GM12891 (cell line): ENCODE data around the gene RARRES1.
A peak's percentile ranks its signal among the peaks of the same experiment; 100 is the strongest.

Experiments
- DNase-seq: peaks from one replicate; pipeline ENCODE4 v3.0.0; 2011; ENCODE audit warnings: low spot score; ENCODE audit not compliant: insufficient read length
- FAIRE-seq: peaks from 2 replicates; lab custom pipeline; 2011; peaks lifted over from hg19 to GRCh38; lab: Jason Lieb, UNC
- PAX5 ChIP-seq: IDR thresholded peaks from 2 replicates; pipeline ENCODE4 v1.6.1; 2011; ENCODE audit warnings: low read length, moderate library complexity, mild to moderate bottlenecking; ENCODE audit not compliant: insufficient read depth, severe bottlenecking
- POLR2A ChIP-seq: IDR thresholded peaks from 2 replicates; pipeline ENCODE4 v1.6.1; 2011; ENCODE audit warnings: low read depth, low read length, control low read depth
- POLR2AphosphoS5 ChIP-seq: IDR thresholded peaks from 2 replicates; pipeline ENCODE4 v1.6.1; 2011; ENCODE audit warnings: low read depth, low read length, control low read depth
- POU2F2 ChIP-seq: IDR thresholded peaks from 2 replicates; pipeline ENCODE4 v1.6.1; 2011; ENCODE audit warnings: low read depth, mild to moderate bottlenecking, control low read depth, low read length, moderate library complexity
- SPI1 ChIP-seq: IDR thresholded peaks from 2 replicates; pipeline ENCODE4 v1.6.1; 2011; ENCODE audit warnings: low read depth, low read length, control low read depth
- TAF1 ChIP-seq: IDR thresholded peaks from 2 replicates; pipeline ENCODE4 v1.6.1; 2011; ENCODE audit warnings: low read depth, low read length, control low read depth

Gene RARRES1

DNA sequence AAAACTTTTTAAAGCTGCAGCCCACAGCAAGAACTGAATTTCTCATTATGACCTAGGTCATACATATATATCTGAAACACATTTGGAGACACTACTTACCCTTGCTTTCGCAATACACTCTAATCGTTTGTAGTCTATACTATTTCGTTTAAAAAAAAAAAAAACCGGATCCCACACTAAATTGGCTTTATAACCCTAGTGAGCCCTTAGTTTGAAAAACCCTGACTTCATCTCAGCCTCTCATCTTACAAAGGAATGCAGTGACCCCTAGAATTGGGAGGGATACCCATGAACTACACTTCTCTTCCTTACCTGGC lies 4.2 kb downstream of the RARRES1 start:
- TF ChIP-seq SPI1 (no peak), POU2F2 (no peak), TAF1 (no peak), POLR2A (no peak), POLR2AphosphoS5 (no peak), PAX5 (no peak)
- no peak for FAIRE-seq
- no peak for DNase-seq

DNA sequence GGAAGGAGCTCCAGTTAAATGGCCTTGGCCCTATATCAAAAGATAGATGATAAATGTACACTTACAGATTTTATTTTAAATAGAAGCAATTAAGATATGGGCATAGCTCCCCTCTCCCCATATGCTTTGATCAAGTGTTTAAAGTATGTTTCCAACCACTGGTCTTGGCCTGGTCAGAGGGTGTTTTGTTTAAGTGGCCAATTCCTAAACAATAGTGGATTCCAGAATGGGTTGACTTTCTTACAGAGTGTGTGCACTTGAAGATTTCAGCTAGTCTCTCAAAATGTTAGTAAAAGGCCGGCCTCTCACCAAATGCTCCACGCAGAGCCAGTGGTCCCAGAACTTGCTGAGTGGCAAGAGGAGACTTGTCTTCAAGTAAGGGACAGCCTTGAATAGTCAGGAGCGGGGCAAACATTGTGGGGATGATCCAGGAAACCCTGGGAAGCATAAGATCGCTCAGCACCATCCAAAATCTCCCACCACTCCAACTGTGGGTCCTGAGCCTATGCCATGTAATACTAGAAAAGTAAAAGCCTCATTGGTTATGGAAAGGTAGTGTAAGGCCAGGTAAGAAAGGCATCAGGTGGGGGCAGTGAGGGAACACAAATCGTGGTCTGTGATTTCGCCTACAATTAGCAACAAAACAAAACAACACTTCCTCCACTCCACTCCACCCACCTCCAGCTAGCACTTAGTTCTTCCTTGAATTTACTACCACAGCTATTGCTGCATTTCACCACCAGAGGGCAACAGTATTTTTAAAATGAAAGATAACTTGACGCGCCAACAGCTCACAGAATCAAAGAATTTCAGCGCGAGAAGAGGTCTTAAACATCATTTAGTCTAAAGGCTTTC lies 4.8 kb downstream of the RARRES1 start:
- DNase-seq (peak; percentile 54), FAIRE-seq (peak; percentile 55)
- no peak for TF ChIP-seq POU2F2
- no peak for TF ChIP-seq TAF1
- no peak for TF ChIP-seq POLR2A
- no peak for TF ChIP-seq POLR2AphosphoS5
- TF ChIP-seq PAX5, result no peak
- TF ChIP-seq SPI1, result no peak

DNA sequence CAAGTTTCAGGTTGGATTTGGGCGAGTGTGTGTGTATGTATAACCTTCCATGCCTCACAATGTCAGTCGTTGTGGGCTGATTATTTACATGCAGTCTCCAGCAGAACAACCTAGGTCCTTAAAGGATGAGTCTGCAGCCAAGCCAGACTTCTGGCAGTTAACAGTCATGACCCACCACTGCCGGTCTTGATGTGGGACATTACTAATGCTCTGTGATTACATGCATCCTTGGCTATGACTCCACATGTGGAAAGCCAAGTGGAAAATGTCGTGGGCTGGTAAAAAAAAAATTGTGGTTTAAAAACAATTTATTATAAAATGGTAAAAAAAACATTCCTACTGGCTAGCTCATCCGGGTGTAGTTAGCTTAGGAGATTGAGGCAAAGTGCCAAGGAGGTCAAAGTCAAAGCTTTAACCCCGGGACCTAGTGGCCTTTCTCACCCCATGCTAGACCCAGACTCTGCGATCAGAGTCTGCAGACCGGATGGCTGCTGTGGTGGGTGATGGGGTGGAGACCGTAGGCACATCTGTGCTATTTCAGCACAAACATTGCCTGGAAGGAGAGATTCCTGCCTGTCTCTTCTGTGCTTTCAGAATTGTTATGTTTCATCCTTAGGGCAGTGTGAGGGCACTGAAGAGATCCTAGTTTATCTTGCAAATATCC lies 6.8 kb downstream of the RARRES1 start:
- TF ChIP-seq POLR2A (no peak), POLR2AphosphoS5 (no peak), TAF1 (no peak), SPI1 (no peak), PAX5 (no peak), POU2F2 (no peak)
- DNase-seq (no peak), FAIRE-seq (no peak)

DNA sequence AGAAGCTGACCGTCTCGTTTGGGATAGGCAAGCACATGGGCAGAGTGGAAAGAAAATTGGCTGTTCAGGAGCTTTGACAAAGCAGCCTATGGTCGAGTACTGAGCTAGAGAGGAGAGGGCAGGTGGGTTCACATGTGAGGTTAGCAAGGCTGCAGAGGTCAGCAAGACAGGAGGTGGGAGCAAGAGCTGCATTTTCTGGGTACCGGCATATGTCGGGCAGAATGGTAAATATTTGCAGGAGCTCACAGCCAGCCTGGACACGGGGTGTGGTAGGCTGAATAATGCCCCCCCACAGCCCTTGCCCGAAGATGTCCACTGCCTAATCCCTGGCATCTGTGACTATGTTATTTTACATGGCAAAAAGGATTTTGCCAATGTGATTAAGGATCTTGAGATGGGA lies 8.3 kb downstream of the RARRES1 start:
- FAIRE-seq (no peak), DNase-seq (no peak)
- no peak for TF ChIP-seq TAF1
- no peak for TF ChIP-seq SPI1
- TF ChIP-seq PAX5, result no peak
- no peak for TF ChIP-seq POLR2A
- TF ChIP-seq POLR2AphosphoS5, result no peak
- no peak for TF ChIP-seq POU2F2

DNA sequence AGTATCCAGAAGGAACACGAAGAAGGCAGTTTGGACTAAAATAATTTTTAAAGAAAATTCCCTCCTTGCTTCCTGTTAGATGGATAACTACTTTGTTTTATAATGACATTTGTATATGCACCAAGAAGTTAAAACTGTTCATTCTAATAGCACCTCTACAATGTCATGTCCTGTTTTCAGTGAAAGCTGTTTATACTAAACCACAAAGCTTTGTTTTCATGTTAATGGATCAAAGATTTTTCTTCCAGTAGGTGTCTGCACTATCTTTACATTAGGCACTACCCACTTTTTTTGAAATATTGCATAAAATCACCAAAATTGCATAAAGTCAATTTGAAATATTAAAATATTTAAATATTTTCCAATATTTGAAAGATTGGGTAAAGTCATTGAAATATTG lies 10.1 kb downstream of the RARRES1 start:
- no peak for FAIRE-seq
- TF ChIP-seq POLR2A, result no peak
- TF ChIP-seq TAF1, result no peak
- no peak for TF ChIP-seq POU2F2
- no peak for TF ChIP-seq POLR2AphosphoS5
- no peak for TF ChIP-seq SPI1
- TF ChIP-seq PAX5, result no peak
- no peak for DNase-seq

DNA sequence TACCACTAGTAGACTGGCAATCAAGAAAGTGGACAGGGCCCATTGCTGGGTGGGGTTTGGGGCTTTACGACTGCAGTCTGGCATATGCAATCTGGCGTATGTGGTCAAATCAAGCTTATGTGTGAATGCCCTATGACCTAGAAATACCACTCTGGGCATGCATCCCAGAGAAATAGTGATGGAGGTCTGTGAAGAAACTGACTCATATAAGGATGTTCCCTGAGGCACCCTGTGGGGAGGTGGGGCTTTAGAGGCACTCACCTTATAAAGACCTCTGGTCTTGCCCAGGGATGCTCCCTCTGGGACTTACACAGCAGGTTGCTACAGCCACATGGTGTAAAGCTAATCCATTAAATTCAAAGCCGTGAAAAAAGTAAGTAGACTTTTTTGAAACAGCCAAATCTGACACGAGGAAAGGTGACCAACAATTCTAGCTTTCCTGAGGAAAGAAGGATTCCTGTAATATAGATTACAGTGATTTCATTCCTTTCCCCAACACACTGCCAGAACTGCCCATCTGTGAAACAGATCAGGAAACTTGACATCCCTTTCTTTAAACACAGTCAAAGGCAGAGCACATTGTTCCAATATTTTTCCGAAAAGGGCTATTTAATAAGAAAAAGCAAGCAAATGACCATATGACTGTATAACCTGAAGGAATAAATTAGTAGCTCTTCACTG lies 13.6 kb downstream of the RARRES1 start:
- TF ChIP-seq TAF1, result no peak
- FAIRE-seq (no peak), DNase-seq (no peak)

DNA sequence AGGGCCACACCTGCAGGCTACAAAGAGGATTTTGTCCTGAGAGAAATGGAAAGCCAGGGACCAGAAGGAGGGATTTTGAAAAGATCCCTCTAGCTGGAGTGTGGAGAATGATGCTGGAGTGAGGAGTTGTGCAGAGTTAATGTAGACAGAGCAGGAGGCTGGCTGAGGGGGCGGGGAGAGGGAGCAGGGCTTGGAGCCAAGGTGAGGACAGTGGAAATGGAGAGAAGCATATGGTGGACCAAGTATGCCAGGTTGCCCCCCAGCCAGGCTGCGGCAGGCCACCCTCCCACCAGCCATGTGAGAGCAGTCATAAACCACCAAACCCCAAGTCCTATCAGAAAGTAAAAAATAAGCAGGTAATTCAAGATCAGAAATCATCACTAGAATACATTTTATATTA lies 14.7 kb downstream of the RARRES1 start:
- TF ChIP-seq POLR2AphosphoS5 (no peak), POLR2A (no peak), TAF1 (no peak), PAX5 (no peak), SPI1 (no peak), POU2F2 (no peak)
- FAIRE-seq, result no peak
- no peak for DNase-seq

DNA sequence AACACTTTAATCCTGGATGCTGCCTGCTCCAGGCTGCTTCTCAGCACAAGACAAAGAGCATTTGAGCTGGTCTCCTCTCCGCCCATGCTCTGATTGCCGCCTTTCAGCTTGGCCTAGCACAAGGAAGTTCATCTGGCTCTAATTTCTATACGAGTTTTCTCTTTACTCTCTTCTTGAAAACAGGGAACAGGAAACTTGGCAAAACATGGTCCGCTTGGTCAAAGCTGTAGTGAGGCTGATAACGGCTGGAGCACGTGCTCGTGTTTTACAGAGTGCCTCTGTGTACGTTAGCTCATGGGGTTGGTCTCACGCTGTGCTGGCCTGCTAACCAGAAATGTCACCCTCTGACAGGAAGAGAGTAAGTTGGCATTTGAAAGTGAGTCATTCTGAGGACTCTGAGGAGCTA lies 19.2 kb downstream of the RARRES1 start:
- FAIRE-seq (no peak), DNase-seq (no peak)
- TF ChIP-seq PAX5 (no peak), TAF1 (no peak), POLR2A (no peak), POU2F2 (no peak), SPI1 (no peak), POLR2AphosphoS5 (no peak)

DNA sequence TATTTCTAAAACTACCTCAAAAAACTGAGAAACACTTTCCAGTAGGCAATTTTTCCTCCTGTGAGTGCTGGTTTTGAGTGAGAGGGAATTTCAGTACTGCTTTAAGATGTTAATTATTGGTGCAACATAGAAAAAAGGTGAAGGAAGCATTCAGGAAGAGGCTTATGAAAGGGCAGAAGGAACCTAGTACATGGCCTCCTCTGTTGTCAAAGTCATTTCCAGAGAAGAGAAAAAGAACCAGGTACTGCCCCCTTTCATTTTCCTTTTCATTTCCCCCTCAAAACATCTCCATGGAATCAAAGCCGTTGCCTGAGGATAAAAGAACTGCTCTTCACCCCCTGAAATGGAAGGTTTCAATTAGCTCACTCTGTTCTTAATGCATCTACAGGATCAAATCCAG lies 19.8 kb downstream of the RARRES1 start:
- TF ChIP-seq TAF1 (no peak), POLR2AphosphoS5 (no peak), PAX5 (no peak), POLR2A (no peak), SPI1 (no peak), POU2F2 (no peak)
- DNase-seq (no peak), FAIRE-seq (no peak)

DNA sequence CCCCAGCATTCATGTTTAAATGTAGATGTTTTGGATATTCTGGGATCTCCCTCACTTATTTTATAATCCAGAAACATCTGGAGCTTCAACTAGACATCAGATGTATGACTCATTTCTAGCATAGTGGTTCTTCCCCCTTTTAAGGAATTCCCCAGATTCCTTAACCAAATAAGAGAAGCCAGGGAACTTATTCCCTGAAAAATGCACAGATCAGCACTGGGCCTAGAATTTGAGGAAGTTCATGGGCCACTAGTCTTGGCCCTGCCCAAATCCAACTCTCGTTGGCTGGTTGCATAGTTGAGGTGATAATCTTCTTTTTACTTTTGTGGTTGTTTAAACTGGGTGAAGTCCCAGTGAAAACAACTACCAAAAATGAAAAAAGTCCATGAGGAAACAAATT lies 20.4 kb downstream of the RARRES1 start:
- DNase-seq (no peak), FAIRE-seq (no peak)
- TF ChIP-seq SPI1, result no peak
- no peak for TF ChIP-seq POU2F2
